CD14-positive monocyte (primary cell): ENCODE data around the gene PRKACB. TPM values are rescaled to one million over a fixed set of nuclear protein-coding genes. Genes with fewer than 3 reads are reported as not detected.

ENCODE experiments used
- DNase-seq, 3 donors: peaks; one replicate each; pipeline ENCODE4 v3.0.0-alpha.2; 2011 to 2022
- H2AFZ ChIP-seq: 2 replicates; pipeline ENCODE4 v1.6.0; 2012; ENCODE audit warnings: mild to moderate bottlenecking, low read depth, low read length, inconsistent platforms; ENCODE audit not compliant: insufficient read depth, poor library complexity, severe bottlenecking
- H3K27ac ChIP-seq, 2 donors: 1 replicate in 1 of 2; 2 replicates in 1 of 2; pipeline ENCODE4 v1.5.1; 2012 to 2013; ENCODE audit warnings: low read length in 2 of 2, control low read depth in 1 of 2, inconsistent platforms in 1 of 2, low read depth in 1 of 2, mild to moderate bottlenecking in 1 of 2
- H3K27me3 ChIP-seq, 2 donors: one replicate each; pipeline versions ENCODE4 v1.6.0 to v1.6.1; 2011 to 2013; ENCODE audit warnings: low read length in 2 of 2; ENCODE audit not compliant: control insufficient read depth in 2 of 2, insufficient read depth in 2 of 2
- H3K36me3 ChIP-seq, 2 donors: replicated peaks in 1 of 2; 1 replicate in 1 of 2; 2 replicates in 1 of 2; pipeline versions ENCODE4 v1.5.1 to v1.6.1; 2012 to 2013; ENCODE audit warnings: low read length in 2 of 2, control low read depth in 1 of 2, inconsistent platforms in 1 of 2, mild to moderate bottlenecking in 1 of 2; ENCODE audit not compliant: insufficient read depth in 2 of 2, control insufficient read depth in 1 of 2
- H3K4me1 ChIP-seq, 2 donors: 1 replicate in 1 of 2; 2 replicates in 1 of 2; pipeline versions ENCODE4 v1.5.1 to v1.6.1; 2012 to 2013; ENCODE audit warnings: low read length in 2 of 2, control low read depth in 1 of 2, inconsistent platforms in 1 of 2, mild to moderate bottlenecking in 1 of 2, moderate library complexity in 1 of 2; ENCODE audit not compliant: insufficient read depth in 2 of 2, control insufficient read depth in 1 of 2
- H3K4me2 ChIP-seq: replicated peaks from 2 replicates; pipeline ENCODE3; 2012; ENCODE audit warnings: low read length, moderate library complexity, mild to moderate bottlenecking; ENCODE audit not compliant: poor library complexity, severe bottlenecking; ENCODE audit errors: extremely low read depth
- H3K4me3 ChIP-seq, 3 experiments: fragments of 200-600 bp in 1 of 3; sonication (generic) in 1 of 3; replicated peaks in 1 of 3; 1 replicate in 2 of 3; 2 replicates in 1 of 3; pipeline ENCODE4 v1.5.1; 2011 to 2013; ENCODE audit warnings: low read length in 3 of 3, mild to moderate bottlenecking in 3 of 3, control low read depth in 2 of 3, low read depth in 2 of 3, inconsistent platforms in 1 of 3, moderate library complexity in 1 of 3
- H3K79me2 ChIP-seq: 2 replicates; pipeline ENCODE4 v1.6.0; 2012; ENCODE audit warnings: mild to moderate bottlenecking, control low read depth, inconsistent platforms, low read length, moderate library complexity; ENCODE audit not compliant: insufficient read depth
- H3K9ac ChIP-seq: 2 replicates; pipeline ENCODE4 v1.6.0; 2017; ENCODE audit warnings: low read length, mild to moderate bottlenecking; ENCODE audit not compliant: insufficient read depth, poor library complexity, severe bottlenecking
- H3K9me3 ChIP-seq, 2 donors: replicated peaks in 1 of 2; 1 replicate in 1 of 2; 2 replicates in 1 of 2; pipeline versions ENCODE4 v1.5.1 to v1.6.1; 2012 to 2013; ENCODE audit warnings: low read length in 2 of 2, control low read depth in 1 of 2; ENCODE audit not compliant: control insufficient read depth in 1 of 2, insufficient read depth in 1 of 2
- H4K20me1 ChIP-seq: 2 replicates; pipeline ENCODE4 v1.6.0; 2012; ENCODE audit warnings: mild to moderate bottlenecking, low read length, control low read depth, moderate library complexity; ENCODE audit not compliant: insufficient read depth
- H3K27ac Mint-ChIP-seq, 7 donors: one replicate each; pipeline ENCODE4 v1.8.0; 2020; ENCODE audit warnings: mild to moderate bottlenecking in 7 of 7, mixed read lengths in 7 of 7, moderate library complexity in 6 of 7, inconsistent platforms in 2 of 7
- H3K27me3 Mint-ChIP-seq, 3 donors: one replicate each; pipeline ENCODE4 v1.8.0; 2021 to 2022; ENCODE audit warnings: low read depth in 3 of 3, mild to moderate bottlenecking in 3 of 3, mixed read lengths in 3 of 3, moderate library complexity in 3 of 3, inconsistent platforms in 1 of 3
- H3K36me3 Mint-ChIP-seq, 2 donors: one replicate each; pipeline ENCODE4 v1.8.0; 2020; ENCODE audit warnings: mixed read lengths in 2 of 2, inconsistent platforms in 1 of 2, mild to moderate bottlenecking in 1 of 2
- H3K4me1 Mint-ChIP-seq: one replicate; pipeline ENCODE4 v1.8.0; 2020; ENCODE audit warnings: mild to moderate bottlenecking, mixed read lengths
- H3K4me3 Mint-ChIP-seq, 2 donors: one replicate each; pipeline ENCODE4 v1.8.0; 2020; ENCODE audit warnings: mild to moderate bottlenecking in 2 of 2, mixed read lengths in 2 of 2, moderate library complexity in 1 of 2
- H3K9me3 Mint-ChIP-seq, 7 donors: one replicate each; pipeline ENCODE4 v1.8.0; 2020 to 2022; ENCODE audit warnings: mixed read lengths in 7 of 7, mild to moderate bottlenecking in 6 of 7, moderate library complexity in 6 of 7, inconsistent platforms in 2 of 7
- CTCF ChIP-seq: fragments of 200-600 bp; IDR thresholded peaks from one replicate; pipeline ENCODE4 v1.8.0; 2022; ENCODE audit warnings: antibody characterized with exemption, mild to moderate bottlenecking
- WGBS: methylation state at CpG from one replicate; pipeline ENCODE4 v1.1.5; 2013; ENCODE audit warnings: missing lambda C conversion rate; ENCODE audit not compliant: insufficient coverage; 5-methylcytosine and 5-hydroxymethylcytosine counted together
- intact Hi-C, 2 donors: fragments of 100-400 bp; cut with micrococcal nuclease; formaldehyde crosslinking; loops; one replicate each; pipeline versions ENCODE4 v1.15.0 to v1.15.1; 2023
- polyA plus RNA-seq, 3 donors: library from polyadenylated mRNA; depleted of rRNA in 1 of 3; unstranded in 2 of 3; stranded (reverse) in 1 of 3; fragments of 300-500 nt in 2 of 3; fragments of >200 nt in 1 of 3; fragmentation: Illumina TruSeq in 2 of 3; gene quantifications; 1 replicate in 2 of 3; 2 replicates in 1 of 3; pipeline ENCODE4 v1.2.3, GENCODE V29; 2012 to 2021

Gene PRKACB
- polyA plus RNA-seq, 3 donors, result 2.5 to 14.5 (median 13.8) TPM

- Mint-ChIP-seq H3K27ac (no peak overlapping the region), H3K36me3 (no peaks in the 10 kb centered on the region), H3K27me3 (no peaks in the 10 kb centered on the region), H3K9me3 (peaks cover 0 to 6% (median 2%) of the 10 kb centered on the region in 7 donors), H3K4me1 (peaks cover 10% of the 10 kb centered on the region), H3K4me3 (no peak overlapping the region)
- H3K4me1 ChIP-seq, result no peaks in the 10 kb centered on the region
- intact Hi-C loops, result no loop called here
- no peak overlapping the region for H3K4me2 ChIP-seq
- H2AFZ ChIP-seq, result no peak overlapping the region
- no peaks in the 10 kb centered on the region for H4K20me1 ChIP-seq
- H3K79me2 ChIP-seq, result no peaks in the 10 kb centered on the region
- no peak for TF ChIP-seq CTCF
- no peaks in the 10 kb centered on the region for H3K9me3 ChIP-seq
- DNase-seq, result no peak
- no peaks in the 10 kb centered on the region for H3K36me3 ChIP-seq
- H3K27ac ChIP-seq, result no peak overlapping the region
- no peaks in the 10 kb centered on the region for H3K27me3 ChIP-seq
- H3K9ac ChIP-seq, result no peak overlapping the region
- no peak overlapping the region for H3K4me3 ChIP-seq
Observed at GRCh38 chr1:84135341-84135740, 8.7 kb upstream of the PRKACB start.

- Histone ChIP-seq H3K4me2 (peak overlapping the region; percentile 16), H3K4me3 (peak overlapping the region in 1 of 3 experiments; percentile 2), H3K36me3 (no peaks in the 10 kb centered on the region), H3K79me2 (peaks cover 19% of the 10 kb centered on the region), H3K4me1 (peaks cover 5 to 41% of the 10 kb centered on the region in 2 donors), H4K20me1 (no peaks in the 10 kb centered on the region), H3K9ac (no peak overlapping the region), H3K27me3 (no peaks in the 10 kb centered on the region), H2AFZ (no peak overlapping the region), H3K27ac (no peak overlapping the region), H3K9me3 (no peaks in the 10 kb centered on the region)
- Mint-ChIP-seq H3K4me1 (peaks cover 22% of the 10 kb centered on the region), H3K36me3 (no peaks in the 10 kb centered on the region), H3K9me3 (peaks cover 0 to 5% (median 2%) of the 10 kb centered on the region in 7 donors), H3K27ac (peak overlapping the region in 3 of 7 donors; percentile 3 to 82 (median 74)), H3K27me3 (no peaks in the 10 kb centered on the region), H3K4me3 (no peak overlapping the region)
- 90% methylated on average over 2 of the region's 9 CpGs for WGBS
- intact Hi-C loops, result loop anchor here (5.0 to 10.0 kb wide), 5 partner anchors 296 to 623 kb away; partner anchors contain the start of gene SSX2IP (in 1 of the 2)
- DNase-seq, result peak in 1 of 3 donors; percentile 46
- TF ChIP-seq CTCF, result peak; percentile 89
Observed at GRCh38 chr1:84141182-84142003, 2.7 kb upstream of the PRKACB start.
